Measurements from ENCODE around the gene PSG2.
"Not testable (repeated sequence)": the region's sequence is repeated elsewhere in the genome, so short reads cannot be mapped to it uniquely, and the experiment has no call there.

The PSG2 gene

DNA sequence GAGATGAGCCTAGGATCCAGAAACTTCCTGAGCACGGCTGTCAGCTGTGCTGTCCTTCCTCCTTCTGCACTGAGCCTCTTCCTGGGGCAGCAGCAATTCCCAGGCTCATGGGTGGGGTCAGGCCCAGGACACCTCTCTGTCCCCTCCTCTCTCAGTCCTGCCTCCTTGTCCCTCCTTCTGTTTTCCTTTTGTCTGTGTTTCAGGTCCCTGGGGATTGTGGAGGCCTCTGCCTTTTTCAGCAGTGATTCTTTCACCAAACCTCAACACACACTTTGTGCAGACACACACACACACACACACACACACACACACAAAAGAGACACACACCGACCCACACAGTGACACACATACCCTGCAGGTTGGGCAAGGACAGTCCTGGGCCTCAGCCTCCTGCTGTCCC, at the start of gene PSG2:
PSG2 (minus strand) TSS at position 101 of the 400 bp plus-strand sequence. CDS start 132 bp downstream, outside the sequence.
- DNase-seq (ENCODE audit: low read depth); H3K4me3 ChIP-seq (ENCODE audit: low read length): not testable (repeated sequence)

DNA sequence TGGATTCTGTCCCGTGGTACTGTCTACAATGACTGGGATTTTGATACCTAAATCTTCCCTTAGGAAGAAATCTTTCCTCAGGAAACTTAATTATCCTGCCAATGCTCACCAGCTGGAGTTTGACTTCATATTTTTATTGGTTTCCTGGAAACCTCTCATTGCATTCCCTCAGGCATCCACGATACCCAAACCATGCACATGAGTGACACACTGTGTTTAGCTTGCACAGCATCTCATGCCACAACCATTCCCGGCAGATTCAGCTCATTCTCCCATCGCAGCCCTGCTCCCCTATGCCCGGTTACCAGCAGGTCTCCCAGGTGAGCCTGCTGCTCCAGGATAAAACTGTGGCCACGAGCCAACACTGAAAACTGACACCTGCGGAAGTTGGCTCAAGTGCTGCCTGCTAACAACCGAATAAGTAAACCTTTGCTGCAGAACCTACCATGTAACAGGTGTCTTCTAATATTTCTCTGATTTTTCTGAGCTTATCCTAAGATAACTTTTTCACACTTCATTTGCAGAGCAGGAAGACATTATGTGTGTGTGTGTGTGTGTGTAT, 48.9 kb upstream of the PSG2 start:
- DNase-seq (ENCODE audit: low read depth), result peak; percentile 34
- not testable (repeated sequence) for H3K4me3 ChIP-seq (ENCODE audit: low read length)

GRCh38 chr19:43129197-43129596, 46.7 kb upstream of the PSG2 start:
- DNase-seq (ENCODE audit: low read depth); H3K4me3 ChIP-seq (ENCODE audit: low read length): not testable (repeated sequence)

GRCh38 chr19:43127336-43127735, 44.8 kb upstream of the PSG2 start:
- peak; percentile 98 for DNase-seq (ENCODE audit: low read depth)
- not testable (repeated sequence) for H3K4me3 ChIP-seq (ENCODE audit: low read length)

- no peak overlapping the region for H3K4me3 ChIP-seq (ENCODE audit: low read length)
- no peak for TF ChIP-seq CTCF (conservative IDR thresholded peaks at IDR 0.05; ENCODE audit: low read length)
- no peak for DNase-seq (ENCODE audit: low read depth)
Observed at GRCh38 chr19:43126720-43127119, 44.2 kb upstream of the PSG2 start.

- TF ChIP-seq CTCF (conservative IDR thresholded peaks at IDR 0.05; ENCODE audit: low read length), result no peak
- no peak for DNase-seq (ENCODE audit: low read depth)
- H3K4me3 ChIP-seq (ENCODE audit: low read length), result no peak overlapping the region
Observed at GRCh38 chr19:43124360-43124759, 41.9 kb upstream of the PSG2 start.

DNA sequence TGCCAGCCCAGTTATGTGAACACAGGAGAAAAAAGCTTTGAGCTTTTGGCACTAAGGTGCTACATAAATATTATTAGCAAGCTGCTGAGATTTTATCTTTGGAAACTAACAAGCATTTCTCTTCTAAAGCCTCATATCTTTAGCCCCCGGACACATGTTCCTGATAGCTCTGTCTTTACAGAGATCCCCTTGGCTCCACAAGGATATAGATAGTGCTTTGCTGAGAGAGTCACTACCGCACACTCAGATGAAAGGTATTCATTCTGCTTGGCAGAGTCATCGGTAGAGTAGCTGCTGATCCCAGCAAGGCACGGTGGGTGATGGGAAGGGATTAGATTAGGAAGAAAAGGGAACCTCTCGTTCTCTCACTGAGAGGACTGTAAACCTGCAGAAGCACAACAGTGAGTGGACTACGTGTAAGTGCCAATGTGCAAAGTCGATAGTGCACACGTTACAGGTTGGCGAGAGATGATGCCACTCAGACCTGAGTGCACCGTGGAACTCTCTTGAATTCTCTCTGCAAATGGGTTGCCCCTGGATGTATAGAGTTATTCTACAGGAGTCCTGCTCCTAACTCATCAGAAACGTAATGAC, 38.0 kb upstream of the PSG2 start:
- not testable (repeated sequence) for H3K4me3 ChIP-seq (ENCODE audit: low read length)
- peak; percentile 82 for DNase-seq (ENCODE audit: low read depth)

DNA sequence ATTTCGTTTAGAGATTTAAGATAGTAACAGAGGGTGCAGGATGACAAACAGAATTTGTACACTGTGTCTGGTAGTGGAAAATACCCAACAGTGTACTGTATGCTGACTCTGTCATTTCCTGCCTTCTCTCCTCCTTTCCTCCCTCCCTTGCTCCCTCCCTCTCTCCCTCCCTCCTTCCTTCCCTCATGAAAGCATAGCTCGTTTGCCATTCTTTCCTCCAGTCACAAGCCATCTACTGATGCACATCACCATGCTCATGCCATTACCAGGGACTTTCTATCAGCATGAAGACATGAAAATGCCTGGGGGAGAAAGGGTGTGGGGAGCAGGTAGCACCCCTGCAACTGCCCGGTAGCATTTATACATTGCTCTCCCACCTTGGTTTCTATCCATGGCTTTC, 37.0 kb upstream of the PSG2 start:
- not testable (repeated sequence) for H3K4me3 ChIP-seq (ENCODE audit: low read length)
- DNase-seq (ENCODE audit: low read depth), result peak; percentile 13

DNA sequence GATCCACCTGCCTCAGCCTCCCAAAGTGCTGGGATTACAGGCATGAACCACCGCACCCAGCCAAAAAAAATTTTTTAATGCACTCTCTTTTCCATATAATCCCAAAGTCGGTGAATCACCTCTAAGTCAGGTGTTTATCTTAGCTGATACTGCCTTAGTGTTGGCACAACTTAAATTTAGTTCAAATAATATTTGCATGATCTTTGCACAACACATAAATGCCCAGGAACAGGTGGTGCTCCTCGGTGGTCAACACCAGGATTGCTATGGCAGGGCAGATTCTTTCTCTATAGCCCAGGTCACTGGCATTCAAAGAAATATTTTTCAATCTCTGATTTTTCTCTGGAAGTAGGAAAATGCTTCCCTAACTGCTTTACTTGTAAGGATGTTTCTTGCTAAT, 33.9 kb upstream of the PSG2 start:
- H3K4me3 ChIP-seq (ENCODE audit: low read length); DNase-seq (ENCODE audit: low read depth): not testable (repeated sequence)

DNA sequence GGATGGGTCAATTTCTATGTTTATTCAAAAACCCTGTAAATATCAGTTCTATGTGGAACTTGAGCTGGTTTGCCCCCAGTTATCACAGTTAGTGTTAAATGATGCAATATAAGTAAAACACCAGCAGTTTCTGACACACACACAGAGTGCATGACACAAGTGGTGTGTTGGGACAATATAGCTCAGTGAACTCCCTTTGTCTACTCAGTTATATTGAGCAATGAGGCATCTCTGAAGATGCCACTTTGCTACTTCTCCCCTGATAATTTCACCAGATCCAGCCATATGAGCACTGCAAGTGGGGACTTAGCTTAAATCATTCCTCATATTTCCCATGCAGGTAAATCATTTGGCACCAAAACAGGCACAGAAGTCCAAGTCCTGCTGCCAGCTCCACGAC, 33.0 kb upstream of the PSG2 start:
- H3K4me3 ChIP-seq (ENCODE audit: low read length); DNase-seq (ENCODE audit: low read depth): not testable (repeated sequence)

DNA sequence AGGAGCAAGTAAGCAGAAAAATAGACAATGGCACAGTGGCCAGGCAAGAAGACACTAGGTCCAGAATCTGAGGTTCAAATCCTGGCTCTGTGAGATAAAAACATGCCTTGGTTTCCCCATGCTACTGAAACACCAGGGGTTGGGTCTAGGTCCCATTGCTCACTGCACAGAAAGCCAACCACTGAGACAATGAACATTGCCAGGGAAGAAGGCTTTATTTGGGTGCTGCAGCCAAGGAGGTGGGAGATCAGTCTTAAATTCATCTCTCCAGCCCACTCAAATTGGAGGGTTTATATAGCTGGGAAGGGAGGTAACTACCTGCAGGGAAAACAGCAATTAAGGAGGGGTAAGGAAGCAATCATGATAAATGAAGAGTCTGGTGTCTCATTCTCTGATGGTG, 32.6 kb upstream of the PSG2 start:
- DNase-seq (ENCODE audit: low read depth); H3K4me3 ChIP-seq (ENCODE audit: low read length): not testable (repeated sequence)

DNA sequence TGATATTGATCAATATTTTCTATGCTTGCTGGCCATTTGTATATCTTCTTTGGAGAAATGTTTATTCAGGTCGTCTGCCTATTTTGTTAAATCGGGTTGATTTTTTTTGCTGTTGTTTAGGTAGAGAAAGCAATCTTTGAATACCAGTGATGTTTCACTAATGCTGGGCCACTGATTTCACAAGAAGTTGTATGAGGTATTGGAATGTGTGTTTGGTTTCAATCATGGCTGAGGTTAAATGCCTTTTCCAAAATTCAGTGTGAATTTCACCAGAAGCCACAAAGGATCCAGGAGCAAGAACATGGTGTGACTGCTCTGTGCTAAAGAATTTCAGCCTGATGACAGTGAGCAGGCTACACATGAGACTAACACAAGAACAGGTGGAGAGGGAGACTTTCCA, 32.1 kb upstream of the PSG2 start:
- H3K4me3 ChIP-seq (ENCODE audit: low read length), result not testable (repeated sequence)
- DNase-seq (ENCODE audit: low read depth), result peak; percentile 89

- peak; percentile 35 for DNase-seq (ENCODE audit: low read depth)
- H3K4me3 ChIP-seq (ENCODE audit: low read length), result not testable (repeated sequence)
Observed at GRCh38 chr19:43107401-43107800, 24.9 kb upstream of the PSG2 start.
